Mesodermal cell (in vitro differentiated cells): ENCODE measurements around the gene FAM53A.

Source experiments
- H3K27ac ChIP-seq: 2 replicates; pipeline ENCODE4 v1.7.0; 2013; ENCODE audit warnings: mild to moderate bottlenecking, low read depth, low read length, moderate library complexity; ENCODE audit not compliant: severe bottlenecking
- H3K36me3 ChIP-seq: 2 replicates; pipeline ENCODE4 v1.7.1; 2013; ENCODE audit warnings: mild to moderate bottlenecking, low read length, moderate library complexity; ENCODE audit not compliant: control insufficient read depth, insufficient read depth
- H3K4me1 ChIP-seq: one replicate; pipeline ENCODE4 v1.7.1; 2013; ENCODE audit warnings: mild to moderate bottlenecking, low read length; ENCODE audit not compliant: insufficient read depth, control insufficient read depth, poor library complexity, severe bottlenecking
- H3K4me3 ChIP-seq: 2 replicates; pipeline ENCODE4 v1.7.0; 2013; ENCODE audit warnings: low read length, control low read depth, mild to moderate bottlenecking; ENCODE audit not compliant: insufficient read depth, poor library complexity, severe bottlenecking; ENCODE audit errors: extremely low read depth
- H3K9me3 ChIP-seq: 2 replicates; pipeline ENCODE4 v1.7.1; 2013; ENCODE audit warnings: mild to moderate bottlenecking, low read length, moderate library complexity; ENCODE audit not compliant: control insufficient read depth
- WGBS, 2 experiments: methylation state at CpG; one replicate each; pipeline ENCODE4 v1.1.5; 2013; ENCODE audit warnings: missing lambda C conversion rate in 2 of 2; ENCODE audit not compliant: insufficient coverage in 2 of 2; 5-methylcytosine and 5-hydroxymethylcytosine counted together

Gene FAM53A

DNA sequence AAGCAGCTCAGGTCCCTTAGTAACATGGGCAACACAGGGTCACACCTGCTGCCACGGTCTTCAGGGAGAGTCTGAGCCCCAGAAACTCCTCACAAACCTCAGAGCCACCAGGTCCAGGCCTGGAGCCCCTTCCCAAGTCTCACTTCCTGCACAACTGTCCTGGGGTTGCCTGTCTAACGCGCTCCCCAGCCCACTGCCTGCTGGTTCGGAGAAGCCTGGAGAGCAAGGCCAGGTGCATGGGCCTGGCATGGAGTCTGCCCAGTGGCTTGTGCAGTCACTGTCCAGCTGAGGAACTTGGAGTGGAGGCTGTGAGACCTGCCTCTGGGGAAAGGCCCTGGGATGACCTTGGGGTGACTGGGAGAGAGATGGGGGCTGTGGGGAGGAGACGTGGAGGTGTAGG, 28.0 kb downstream of the FAM53A start:
- Histone ChIP-seq H3K4me3 (no peak overlapping the region), H3K27ac (no peak overlapping the region), H3K36me3 (no peaks in the 10 kb centered on the region), H3K9me3 (no peaks in the 10 kb centered on the region), H3K4me1 (no peaks in the 10 kb centered on the region)
- 98% methylated on average over 4 to 5 of the region's 5 CpGs for WGBS, 2 experiments

GRCh38 chr4:1655676-1656075, 28.4 kb downstream of the FAM53A start:
- H3K36me3 ChIP-seq: no peaks in the 10 kb centered on the region
- no peak overlapping the region for H3K27ac ChIP-seq
- H3K4me1 ChIP-seq: no peaks in the 10 kb centered on the region
- no peak overlapping the region for H3K4me3 ChIP-seq
- no peaks in the 10 kb centered on the region for H3K9me3 ChIP-seq
- 90 to 91% methylated on average over 18 of the region's 18 CpGs for WGBS, 2 experiments

GRCh38 chr4:1655081-1655480, 29.0 kb downstream of the FAM53A start:
- Histone ChIP-seq H3K4me3 (no peak overlapping the region), H3K36me3 (no peaks in the 10 kb centered on the region), H3K9me3 (no peaks in the 10 kb centered on the region), H3K4me1 (no peaks in the 10 kb centered on the region), H3K27ac (no peak overlapping the region)
- WGBS, 2 experiments: 95 to 97% methylated on average over 47 of the region's 47 CpGs

DNA sequence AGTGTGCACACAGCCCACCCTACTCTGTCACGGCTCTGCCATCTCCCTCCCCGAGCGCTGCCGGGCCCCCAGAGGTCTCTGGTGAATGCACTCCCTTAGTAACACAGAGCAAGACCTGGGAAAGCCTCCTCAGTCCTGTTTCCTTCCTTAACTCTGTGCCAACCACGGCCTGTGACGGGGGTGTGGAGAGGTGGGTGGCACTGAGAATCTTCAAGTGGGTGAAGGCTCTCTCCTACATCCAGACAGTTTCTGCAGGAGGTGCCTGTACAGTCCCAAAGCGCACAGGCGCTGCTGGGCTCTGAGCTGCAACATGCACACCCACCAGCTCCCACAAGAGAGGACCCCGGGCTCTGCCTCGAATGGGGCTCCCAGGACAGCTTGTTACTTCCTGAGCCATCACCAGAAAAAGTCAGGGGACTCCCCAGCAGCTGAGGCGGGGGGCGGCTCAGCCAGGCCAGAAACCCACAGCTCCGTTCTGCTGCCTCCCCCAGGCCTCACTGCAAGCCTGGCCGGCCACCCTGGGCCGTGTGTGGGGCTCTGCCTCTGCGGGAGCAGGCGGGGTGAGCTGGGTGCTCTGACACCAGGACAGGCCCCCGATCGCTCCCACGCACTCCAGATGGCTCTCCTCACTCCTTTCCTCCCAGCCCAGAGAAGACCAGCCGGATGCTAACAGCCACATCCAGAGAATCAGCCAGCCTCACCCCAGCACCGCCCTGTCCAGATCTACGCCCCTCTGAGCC, 29.7 kb downstream of the FAM53A start:
- no peaks in the 10 kb centered on the region for H3K36me3 ChIP-seq
- H3K4me1 ChIP-seq: no peaks in the 10 kb centered on the region
- H3K9me3 ChIP-seq: no peaks in the 10 kb centered on the region
- WGBS, 2 experiments: 88 to 92% methylated on average over 18 to 19 of the region's 23 CpGs
- no peak overlapping the region for H3K4me3 ChIP-seq
- H3K27ac ChIP-seq: no peak overlapping the region

DNA sequence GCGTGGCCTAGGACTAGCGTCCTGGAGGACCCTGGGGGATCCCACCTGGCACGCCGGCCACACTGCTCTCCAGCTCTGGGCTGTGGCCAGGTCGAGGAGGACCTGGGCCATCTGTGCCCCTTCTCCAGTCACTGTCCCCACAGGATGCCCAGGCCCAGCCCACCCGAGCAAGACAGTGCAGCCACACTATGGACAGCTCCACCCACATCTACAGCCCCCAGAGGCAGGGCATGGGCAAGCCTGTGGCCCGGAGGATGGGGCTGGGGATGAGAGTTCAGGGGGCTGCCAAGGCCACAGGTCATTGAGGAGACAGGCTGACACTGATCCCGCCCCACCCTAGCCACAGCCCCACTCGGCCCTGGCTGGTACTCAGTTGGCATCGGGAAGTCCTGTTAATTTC, 30.3 kb downstream of the FAM53A start:
- H3K9me3 ChIP-seq: no peaks in the 10 kb centered on the region
- H3K36me3 ChIP-seq: no peaks in the 10 kb centered on the region
- H3K4me3 ChIP-seq: no peak overlapping the region
- no peak overlapping the region for H3K27ac ChIP-seq
- H3K4me1 ChIP-seq: no peaks in the 10 kb centered on the region
- WGBS, 2 experiments: 78 to 98% methylated on average over 7 to 9 of the region's 10 CpGs

- H3K4me3 ChIP-seq: no peak overlapping the region
- H3K27ac ChIP-seq: no peak overlapping the region
- H3K4me1 ChIP-seq: no peaks in the 10 kb centered on the region
- whole genome bisulfite sequencing, 2 experiments: 86 to 91% methylated on average over 9 to 12 of the region's 13 CpGs
- no peaks in the 10 kb centered on the region for H3K36me3 ChIP-seq
- H3K9me3 ChIP-seq: no peaks in the 10 kb centered on the region
These were observed 32.0 kb downstream of the FAM53A start for GRCh38 chr4:1652088-1652487.

- Histone ChIP-seq H3K27ac (no peak overlapping the region), H3K9me3 (no peaks in the 10 kb centered on the region), H3K36me3 (no peaks in the 10 kb centered on the region), H3K4me3 (no peak overlapping the region), H3K4me1 (no peaks in the 10 kb centered on the region)
- WGBS, 2 experiments: 94 to 98% methylated on average over 13 of the region's 13 CpGs
These were observed 32.5 kb downstream of the FAM53A start for GRCh38 chr4:1651609-1652008.

DNA sequence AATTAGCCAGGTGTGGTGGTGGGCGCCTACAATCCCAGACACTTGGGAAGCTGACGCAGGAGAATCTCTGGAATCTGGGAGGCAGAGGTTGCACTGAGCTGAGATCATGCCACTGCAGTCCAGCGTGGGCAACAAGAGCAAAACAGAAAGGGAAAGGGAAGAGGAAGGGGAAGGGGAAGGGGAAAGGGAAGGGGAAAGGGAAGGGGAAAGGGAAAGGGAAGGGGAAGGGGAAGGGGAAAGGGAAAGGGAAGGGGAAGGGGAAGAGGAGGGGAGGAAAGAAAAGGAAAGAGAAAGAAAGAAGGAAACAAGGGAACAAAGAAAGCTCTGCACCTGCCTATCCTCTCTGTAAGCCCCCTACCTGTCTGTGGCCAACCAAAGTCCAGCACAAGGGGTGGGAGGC, 35.2 kb downstream of the FAM53A start:
- Histone ChIP-seq H3K4me1 (peaks cover 7% of the 10 kb centered on the region), H3K27ac (no peak overlapping the region), H3K36me3 (no peaks in the 10 kb centered on the region), H3K9me3 (no peaks in the 10 kb centered on the region), H3K4me3 (no peak overlapping the region)
- 73 to 89% methylated on average over 3 of the region's 3 CpGs for WGBS, 2 experiments

DNA sequence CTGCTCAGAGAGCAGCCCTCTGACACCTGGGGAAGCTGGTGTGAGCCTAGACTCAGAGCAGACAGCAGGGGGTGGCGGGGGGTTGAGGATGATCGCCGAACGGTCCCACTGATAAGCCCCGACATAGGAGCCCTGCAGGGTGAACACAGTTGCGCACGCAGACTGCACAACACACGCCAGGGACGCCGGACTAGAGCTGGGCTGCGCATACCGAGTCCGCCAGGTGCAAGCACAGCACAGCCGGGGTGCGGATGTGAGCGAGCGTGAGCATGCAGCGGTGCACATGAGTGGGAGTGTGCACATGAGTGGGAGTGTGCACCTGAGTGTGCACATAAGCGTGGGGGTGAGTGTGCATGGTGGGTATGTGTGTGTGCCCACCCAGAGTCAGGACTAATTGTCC, 36.7 kb downstream of the FAM53A start:
- no peaks in the 10 kb centered on the region for H3K9me3 ChIP-seq
- H3K4me3 ChIP-seq: no peak overlapping the region
- WGBS, 2 experiments: 94% methylated on average over 19 of the region's 19 CpGs
- H3K27ac ChIP-seq: no peak overlapping the region
- no peaks in the 10 kb centered on the region for H3K36me3 ChIP-seq
- peaks cover 7% of the 10 kb centered on the region for H3K4me1 ChIP-seq

- H3K9me3 ChIP-seq: no peaks in the 10 kb centered on the region
- H3K27ac ChIP-seq: no peak overlapping the region
- H3K4me3 ChIP-seq: no peak overlapping the region
- WGBS, 2 experiments: 89 to 90% methylated on average over 5 to 6 of the region's 7 CpGs
- no peaks in the 10 kb centered on the region for H3K36me3 ChIP-seq
- peaks cover 7% of the 10 kb centered on the region for H3K4me1 ChIP-seq
These were observed 37.4 kb downstream of the FAM53A start for GRCh38 chr4:1646690-1647089.

- no peak overlapping the region for H3K4me3 ChIP-seq
- no peaks in the 10 kb centered on the region for H3K36me3 ChIP-seq
- no peaks in the 10 kb centered on the region for H3K9me3 ChIP-seq
- no peak overlapping the region for H3K27ac ChIP-seq
- WGBS, 2 experiments: 47 to 57% methylated on average over 17 to 18 of the region's 21 CpGs
- H3K4me1 ChIP-seq: peaks cover 7% of the 10 kb centered on the region
These were observed 39.0 kb downstream of the FAM53A start for GRCh38 chr4:1644891-1645657.
